ENCODE results near the gene KIF5B. TPM values are rescaled to one million over a fixed set of nuclear protein-coding genes. Genes with fewer than 3 reads are reported as not detected.
"Not testable (repeated sequence)": the region's sequence is repeated elsewhere in the genome, so short reads cannot be mapped to it uniquely, and the experiment has no call there.

The KIF5B gene
- polyA plus RNA-seq, 4 donors, result 49.4 to 100 (median 59.5) TPM

DNA sequence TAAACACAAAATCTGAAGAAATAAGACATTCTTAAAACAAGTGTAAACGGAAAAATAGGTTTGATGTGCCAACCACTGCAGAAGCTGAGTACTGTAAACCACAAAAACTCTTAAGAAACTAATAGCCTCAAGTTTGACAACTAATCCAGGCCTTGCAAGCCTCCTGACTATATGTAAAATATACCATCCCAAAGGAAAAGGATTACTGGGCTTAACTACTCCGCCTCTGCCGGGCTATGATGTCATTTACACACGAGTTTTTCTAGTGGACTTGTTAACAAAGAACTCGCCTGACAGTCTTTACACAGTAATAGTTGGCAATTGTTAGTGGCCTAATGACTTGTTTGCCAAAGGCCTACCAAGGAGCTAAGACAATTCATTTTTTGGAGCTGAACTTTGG is 2.1 kb downstream of the KIF5B start:
- Histone ChIP-seq H3K9me3 (ENCODE audit: control insufficient read depth in 2 of 2, insufficient read depth in 1 of 2, low read depth in 1 of 2, low read length in 1 of 2) (no peaks in the 10 kb centered on the region), H3K27me3 (ENCODE audit: control insufficient read depth in 3 of 3, insufficient read depth in 3 of 3, low read length in 3 of 3) (no peaks in the 10 kb centered on the region), H3K36me3 (ENCODE audit: control insufficient read depth in 3 of 3, insufficient read depth in 2 of 3, low read depth in 1 of 3, low read length in 3 of 3) (no peaks in the 10 kb centered on the region), H3K27ac (ENCODE audit: low read depth in 1 of 3, low read length in 2 of 3) (peak overlapping the region in 1 of 3 donors; percentile 97), H3K4me1 (ENCODE audit: control insufficient read depth in 3 of 3, insufficient read depth in 2 of 3, low read depth in 1 of 3, low read length in 2 of 3) (peaks cover 10 to 21% (median 21%) of the 10 kb centered on the region in 3 donors), H3K4me3 (ENCODE audit: low read depth in 1 of 3, low read length in 3 of 3) (peak overlapping the region in 2 of 3 donors; percentile 54 to 99)
- no peak for FAIRE-seq
- 2 to 5% (median 4%) methylated on average over 5 of the region's 5 CpGs for WGBS, 3 donors
- peak; percentile 57 to 76 for DNase-seq

GRCh38 chr10:32053392-32053791 is 2.8 kb downstream of the KIF5B start:
- WGBS, 3 donors, result 32 to 49% (median 47%) methylated on average over 11 of the region's 11 CpGs
- Histone ChIP-seq H3K4me1 (ENCODE audit: control insufficient read depth in 3 of 3, insufficient read depth in 2 of 3, low read depth in 1 of 3, low read length in 2 of 3) (peaks cover 9 to 21% (median 18%) of the 10 kb centered on the region in 3 donors), H3K4me3 (ENCODE audit: low read depth in 1 of 3, low read length in 3 of 3) (peak overlapping the region in 1 of 3 donors; percentile 5)
- FAIRE-seq; H3K27ac ChIP-seq (ENCODE audit: low read depth in 1 of 3, low read length in 2 of 3); H3K9me3 ChIP-seq (ENCODE audit: control insufficient read depth in 2 of 2, insufficient read depth in 1 of 2, low read depth in 1 of 2, low read length in 1 of 2); H3K36me3 ChIP-seq (ENCODE audit: control insufficient read depth in 3 of 3, insufficient read depth in 2 of 3, low read depth in 1 of 3, low read length in 3 of 3); H3K27me3 ChIP-seq (ENCODE audit: control insufficient read depth in 3 of 3, insufficient read depth in 3 of 3, low read length in 3 of 3); DNase-seq: not testable (repeated sequence)

GRCh38 chr10:32051926-32052325 is 4.3 kb downstream of the KIF5B start:
- DNase-seq (no peak), FAIRE-seq (no peak)
- H3K27me3 ChIP-seq (ENCODE audit: control insufficient read depth in 3 of 3, insufficient read depth in 3 of 3, low read length in 3 of 3), result no peaks in the 10 kb centered on the region
- no peaks in the 10 kb centered on the region for H3K9me3 ChIP-seq (ENCODE audit: control insufficient read depth in 2 of 2, insufficient read depth in 1 of 2, low read depth in 1 of 2, low read length in 1 of 2)
- WGBS, 3 donors, result 26 to 37% (median 32%) methylated on average over 3 of the region's 3 CpGs
- H3K27ac ChIP-seq (ENCODE audit: low read depth in 1 of 3, low read length in 2 of 3), result no peak overlapping the region
- peaks cover 9 to 19% (median 16%) of the 10 kb centered on the region in 3 donors for H3K4me1 ChIP-seq (ENCODE audit: control insufficient read depth in 3 of 3, insufficient read depth in 2 of 3, low read depth in 1 of 3, low read length in 2 of 3)
- H3K36me3 ChIP-seq (ENCODE audit: control insufficient read depth in 3 of 3, insufficient read depth in 2 of 3, low read depth in 1 of 3, low read length in 3 of 3), result peaks cover 0 to 5% (median 3%) of the 10 kb centered on the region in 3 donors
- no peak overlapping the region for H3K4me3 ChIP-seq (ENCODE audit: low read depth in 1 of 3, low read length in 3 of 3)

GRCh38 chr10:32050177-32050576 is 6.0 kb downstream of the KIF5B start:
- Histone ChIP-seq H3K36me3 (ENCODE audit: control insufficient read depth in 3 of 3, insufficient read depth in 2 of 3, low read depth in 1 of 3, low read length in 3 of 3) (peaks cover 2 to 9% (median 5%) of the 10 kb centered on the region in 3 donors), H3K9me3 (ENCODE audit: control insufficient read depth in 2 of 2, insufficient read depth in 1 of 2, low read depth in 1 of 2, low read length in 1 of 2) (no peaks in the 10 kb centered on the region), H3K4me3 (ENCODE audit: low read depth in 1 of 3, low read length in 3 of 3) (no peak overlapping the region), H3K27ac (ENCODE audit: low read depth in 1 of 3, low read length in 2 of 3) (no peak overlapping the region), H3K27me3 (ENCODE audit: control insufficient read depth in 3 of 3, insufficient read depth in 3 of 3, low read length in 3 of 3) (no peaks in the 10 kb centered on the region), H3K4me1 (ENCODE audit: control insufficient read depth in 3 of 3, insufficient read depth in 2 of 3, low read depth in 1 of 3, low read length in 2 of 3) (peaks cover 9 to 21% (median 13%) of the 10 kb centered on the region in 3 donors)
- 37 to 39% (median 38%) methylated on average over 6 of the region's 6 CpGs for WGBS, 3 donors
- DNase-seq, result no peak
- no peak for FAIRE-seq

DNA sequence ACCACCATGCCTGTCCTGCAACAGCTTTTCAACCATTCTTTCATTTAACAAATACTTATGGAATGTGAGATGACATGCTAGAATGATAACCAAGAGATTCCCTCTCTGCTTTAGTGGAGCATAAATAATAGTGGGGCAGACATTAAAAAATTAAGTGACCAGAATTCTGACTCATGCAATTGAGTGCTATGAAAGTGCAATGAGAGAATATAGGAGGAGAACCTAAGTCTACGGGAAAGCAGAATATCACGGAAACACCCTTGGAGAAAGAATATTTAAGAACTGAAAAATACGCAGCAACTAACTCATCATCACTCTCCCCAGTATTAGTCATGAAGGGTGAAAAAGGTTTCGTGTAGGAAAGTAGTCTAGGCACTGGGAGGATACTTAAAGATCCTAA is 7.1 kb downstream of the KIF5B start:
- peaks cover 2 to 11% (median 10%) of the 10 kb centered on the region in 3 donors for H3K36me3 ChIP-seq (ENCODE audit: control insufficient read depth in 3 of 3, insufficient read depth in 2 of 3, low read depth in 1 of 3, low read length in 3 of 3)
- WGBS, 3 donors, result 56 to 61% (median 58%) methylated on average over 4 of the region's 4 CpGs
- no peaks in the 10 kb centered on the region for H3K9me3 ChIP-seq (ENCODE audit: control insufficient read depth in 2 of 2, insufficient read depth in 1 of 2, low read depth in 1 of 2, low read length in 1 of 2)
- no peak overlapping the region for H3K27ac ChIP-seq (ENCODE audit: low read depth in 1 of 3, low read length in 2 of 3)
- peaks cover 9 to 21% (median 13%) of the 10 kb centered on the region in 3 donors for H3K4me1 ChIP-seq (ENCODE audit: control insufficient read depth in 3 of 3, insufficient read depth in 2 of 3, low read depth in 1 of 3, low read length in 2 of 3)
- no peak overlapping the region for H3K4me3 ChIP-seq (ENCODE audit: low read depth in 1 of 3, low read length in 3 of 3)
- no peaks in the 10 kb centered on the region for H3K27me3 ChIP-seq (ENCODE audit: control insufficient read depth in 3 of 3, insufficient read depth in 3 of 3, low read length in 3 of 3)
- FAIRE-seq, result no peak
- no peak for DNase-seq

DNA sequence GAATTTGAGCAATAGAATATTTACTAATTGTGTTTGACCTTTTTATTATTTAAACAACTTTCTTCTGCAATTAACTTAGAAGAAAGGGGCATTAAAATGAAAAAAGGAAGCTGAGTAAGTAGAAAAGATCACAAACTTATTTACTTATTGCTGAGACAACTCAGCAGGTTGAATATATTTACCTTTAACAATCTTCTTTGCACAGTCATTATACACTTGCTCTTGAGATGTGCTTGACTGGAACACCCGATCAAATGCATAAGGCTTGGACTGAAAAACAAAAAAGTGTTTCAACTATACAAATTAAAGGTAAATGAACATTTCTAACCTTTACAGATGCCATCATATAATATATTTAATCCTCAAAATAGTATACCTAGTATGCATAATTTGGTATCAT is 7.9 kb downstream of the KIF5B start:
- no peak for FAIRE-seq
- Histone ChIP-seq H3K4me3 (ENCODE audit: low read depth in 1 of 3, low read length in 3 of 3) (no peak overlapping the region), H3K9me3 (ENCODE audit: control insufficient read depth in 2 of 2, insufficient read depth in 1 of 2, low read depth in 1 of 2, low read length in 1 of 2) (no peaks in the 10 kb centered on the region), H3K4me1 (ENCODE audit: control insufficient read depth in 3 of 3, insufficient read depth in 2 of 3, low read depth in 1 of 3, low read length in 2 of 3) (peaks cover 12 to 25% (median 13%) of the 10 kb centered on the region in 3 donors), H3K27ac (ENCODE audit: low read depth in 1 of 3, low read length in 2 of 3) (no peak overlapping the region), H3K36me3 (ENCODE audit: control insufficient read depth in 3 of 3, insufficient read depth in 2 of 3, low read depth in 1 of 3, low read length in 3 of 3) (peaks cover 5 to 11% (median 10%) of the 10 kb centered on the region in 3 donors), H3K27me3 (ENCODE audit: control insufficient read depth in 3 of 3, insufficient read depth in 3 of 3, low read length in 3 of 3) (no peaks in the 10 kb centered on the region)
- 81 to 88% (median 84%) methylated on average over 1 of the region's 1 CpG for WGBS, 3 donors
- no peak for DNase-seq

- no peak overlapping the region for H3K4me3 ChIP-seq (ENCODE audit: low read depth in 1 of 3, low read length in 3 of 3)
- FAIRE-seq (peak; percentile 74), DNase-seq (no peak)
- H3K9me3 ChIP-seq (ENCODE audit: control insufficient read depth in 2 of 2, insufficient read depth in 1 of 2, low read depth in 1 of 2, low read length in 1 of 2), result no peaks in the 10 kb centered on the region
- H3K36me3 ChIP-seq (ENCODE audit: control insufficient read depth in 3 of 3, insufficient read depth in 2 of 3, low read depth in 1 of 3, low read length in 3 of 3), result peaks cover 7 to 14% (median 11%) of the 10 kb centered on the region in 3 donors
- peaks cover 12 to 28% (median 13%) of the 10 kb centered on the region in 3 donors for H3K4me1 ChIP-seq (ENCODE audit: control insufficient read depth in 3 of 3, insufficient read depth in 2 of 3, low read depth in 1 of 3, low read length in 2 of 3)
- no peak overlapping the region for H3K27ac ChIP-seq (ENCODE audit: low read depth in 1 of 3, low read length in 2 of 3)
- no peaks in the 10 kb centered on the region for H3K27me3 ChIP-seq (ENCODE audit: control insufficient read depth in 3 of 3, insufficient read depth in 3 of 3, low read length in 3 of 3)
Measured at GRCh38 chr10:32047881-32048280, 8.3 kb downstream of the KIF5B start.

DNA sequence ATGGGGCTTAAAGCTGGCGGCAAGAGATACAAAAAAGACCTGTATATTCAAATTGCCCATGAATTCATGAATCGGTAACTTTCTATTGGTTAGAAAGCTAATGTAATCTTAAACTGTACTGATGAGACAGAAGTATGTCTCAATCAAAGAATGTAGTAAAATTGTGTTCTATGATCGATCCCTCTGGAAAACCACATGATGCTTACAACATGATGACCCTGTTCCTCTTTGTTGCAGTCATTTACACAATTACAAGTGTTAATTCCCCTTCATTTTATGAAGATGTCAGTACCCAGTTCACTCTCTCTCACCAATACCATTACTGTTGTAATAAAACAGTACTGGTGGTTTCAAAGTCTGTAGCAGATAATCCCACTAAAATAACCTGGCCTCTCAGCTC is 10.1 kb downstream of the KIF5B start:
- FAIRE-seq (no peak), DNase-seq (no peak)
- Histone ChIP-seq H3K4me3 (ENCODE audit: low read depth in 1 of 3, low read length in 3 of 3) (no peak overlapping the region), H3K36me3 (ENCODE audit: control insufficient read depth in 3 of 3, insufficient read depth in 2 of 3, low read depth in 1 of 3, low read length in 3 of 3) (peaks cover 7 to 18% (median 11%) of the 10 kb centered on the region in 3 donors), H3K27me3 (ENCODE audit: control insufficient read depth in 3 of 3, insufficient read depth in 3 of 3, low read length in 3 of 3) (no peaks in the 10 kb centered on the region), H3K9me3 (ENCODE audit: control insufficient read depth in 2 of 2, insufficient read depth in 1 of 2, low read depth in 1 of 2, low read length in 1 of 2) (no peaks in the 10 kb centered on the region), H3K4me1 (ENCODE audit: control insufficient read depth in 3 of 3, insufficient read depth in 2 of 3, low read depth in 1 of 3, low read length in 2 of 3) (peaks cover 14 to 27% (median 22%) of the 10 kb centered on the region in 3 donors), H3K27ac (ENCODE audit: low read depth in 1 of 3, low read length in 2 of 3) (no peak overlapping the region)
- 96 to 98% (median 96%) methylated on average over 3 of the region's 3 CpGs for WGBS, 3 donors

GRCh38 chr10:32042730-32043129 is 13.5 kb downstream of the KIF5B start:
- H3K27ac ChIP-seq (ENCODE audit: low read depth in 1 of 3, low read length in 2 of 3); H3K27me3 ChIP-seq (ENCODE audit: control insufficient read depth in 3 of 3, insufficient read depth in 3 of 3, low read length in 3 of 3); H3K4me3 ChIP-seq (ENCODE audit: low read depth in 1 of 3, low read length in 3 of 3); FAIRE-seq; DNase-seq; H3K9me3 ChIP-seq (ENCODE audit: control insufficient read depth in 2 of 2, insufficient read depth in 1 of 2, low read depth in 1 of 2, low read length in 1 of 2): not testable (repeated sequence)
- Histone ChIP-seq H3K36me3 (ENCODE audit: control insufficient read depth in 3 of 3, insufficient read depth in 2 of 3, low read depth in 1 of 3, low read length in 3 of 3) (peaks cover 10 to 15% (median 15%) of the 10 kb centered on the region in 3 donors), H3K4me1 (ENCODE audit: control insufficient read depth in 3 of 3, insufficient read depth in 2 of 3, low read depth in 1 of 3, low read length in 2 of 3) (peaks cover 5 to 15% (median 9%) of the 10 kb centered on the region in 3 donors)
- 53 to 65% (median 57%) methylated on average over 8 of the region's 8 CpGs for WGBS, 3 donors
